Measurements from ENCODE around the gene ZYX. TPM values are rescaled to one million over a fixed set of nuclear protein-coding genes. Genes with fewer than 3 reads are reported as not detected.

The ZYX gene
- total and polyA plus RNA-seq, 9 of the 15 experiments (the other 6 are each of a cell fraction or from before 2014, with no cell fraction given) = 1.8 to 130 (median 15.7) TPM

GRCh38 chr7:143356414-143357050 lies 24.6 kb upstream of the ZYX start (continued):
- no peak for TF ChIP-seq L3MBTL2 (IDR thresholded peaks at IDR 0.05)
- no peak for TF ChIP-seq ATF1 (CRISPR knock-in tag; IDR thresholded peaks at IDR 0.05)
- TF ChIP-seq ATF1 (tag; IDR thresholded peaks at IDR 0.05) = peak; percentile 53; the same call in 1 of the 2 replicates
- TF ChIP-seq GABPA (tag; conservative IDR thresholded peaks at IDR 0.05; ENCODE audit: low read depth) = no peak
- no peak for TF ChIP-seq ZFP36 (IDR thresholded peaks at IDR 0.05; ENCODE audit: low read depth, low read length, partially characterized antibody)
- no peak for TF ChIP-seq TAF7 (tag; IDR thresholded peaks at IDR 0.05)
- no peak for TF ChIP-seq ZNF253 (CRISPR knock-in tag; conservative IDR thresholded peaks at IDR 0.05)
- TF ChIP-seq CBFB (CRISPR knock-in tag; IDR thresholded peaks at IDR 0.05) = no peak
- no peak for TF ChIP-seq EWSR1 (IDR thresholded peaks at IDR 0.05; ENCODE audit: borderline replicate concordance, low read depth, partially characterized antibody)
- TF ChIP-seq ZHX1 (conservative IDR thresholded peaks at IDR 0.05; ENCODE audit: low read length) = no peak
- no peak for TF ChIP-seq DEAF1 (CRISPR knock-in tag; IDR thresholded peaks at IDR 0.05)
- no peak for TF ChIP-seq HNRNPK (IDR thresholded peaks at IDR 0.05; ENCODE audit: low read depth, low read length, poor library complexity, severe bottlenecking)
- TF ChIP-seq CREM (IDR thresholded peaks at IDR 0.05; ENCODE audit: low read depth) = peak; percentile 14; the same call in 1 of the 2 replicates
- no peak for TF ChIP-seq JUN (IDR thresholded peaks at IDR 0.05; ENCODE audit: borderline replicate concordance, low read depth, low read length)
- TF ChIP-seq JUN (CRISPR knock-in tag; IDR thresholded peaks at IDR 0.05; ENCODE audit: borderline replicate concordance) = no peak
- TF ChIP-seq KLF16 (IDR thresholded peaks at IDR 0.05) = no peak
- TF ChIP-seq, protein P1, sequence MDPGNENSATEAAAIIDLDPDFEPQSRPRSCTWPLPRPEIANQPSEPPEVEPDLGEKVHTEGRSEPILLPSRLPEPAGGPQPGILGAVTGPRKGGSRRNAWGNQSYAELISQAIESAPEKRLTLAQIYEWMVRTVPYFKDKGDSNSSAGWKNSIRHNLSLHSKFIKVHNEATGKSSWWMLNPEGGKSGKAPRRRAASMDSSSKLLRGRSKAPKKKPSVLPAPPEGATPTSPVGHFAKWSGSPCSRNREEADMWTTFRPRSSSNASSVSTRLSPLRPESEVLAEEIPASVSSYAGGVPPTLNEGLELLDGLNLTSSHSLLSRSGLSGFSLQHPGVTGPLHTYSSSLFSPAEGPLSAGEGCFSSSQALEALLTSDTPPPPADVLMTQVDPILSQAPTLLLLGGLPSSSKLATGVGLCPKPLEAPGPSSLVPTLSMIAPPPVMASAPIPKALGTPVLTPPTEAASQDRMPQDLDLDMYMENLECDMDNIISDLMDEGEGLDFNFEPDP (CRISPR knock-in tag; IDR thresholded peaks at IDR 0.05) = no peak
- no peak for TF ChIP-seq CHD1 (IDR thresholded peaks at IDR 0.05; ENCODE audit: low read length)
- no peak for TF ChIP-seq RUNX1 (IDR thresholded peaks at IDR 0.05; ENCODE audit: low read depth)
- no peak for TF ChIP-seq MCM7 (IDR thresholded peaks at IDR 0.05)
- TF ChIP-seq SLC30A9 (CRISPR knock-in tag; IDR thresholded peaks at IDR 0.05) = no peak
- TF ChIP-seq TRIM24 (IDR thresholded peaks at IDR 0.05) = no peak
- TF ChIP-seq ZNF24 (IDR thresholded peaks at IDR 0.05) = no peak
- no peak for TF ChIP-seq MLX (CRISPR knock-in tag; conservative IDR thresholded peaks at IDR 0.05)
- no peak for TF ChIP-seq CHD4 (IDR thresholded peaks at IDR 0.05; ENCODE audit: insufficient read depth, insufficient replicate concordance, low read depth, low read length, poor library complexity, severe bottlenecking)

Data from K562 (cell line).